Urinary bladder (tissue), 4 donors: ENCODE measurements around the gene TMEM170A. TPM values are rescaled to one million over a fixed set of nuclear protein-coding genes. Genes with fewer than 3 reads are reported as not detected.
"Not testable (repeated sequence)": the region's sequence is repeated elsewhere in the genome, so short reads cannot be mapped to it uniquely, and the experiment has no call there.

Experiments
- DNase-seq: peaks from one replicate; pipeline ENCODE4 v3.0.0-alpha.2; 2015; ENCODE audit errors: extremely low spot score
- H3K27ac ChIP-seq: one replicate; pipeline ENCODE4 v1.5.1; 2013; ENCODE audit warnings: low read depth, mild to moderate bottlenecking, moderate library complexity
- H3K36me3 ChIP-seq: one replicate; pipeline ENCODE4 v1.6.1; 2013; ENCODE audit warnings: mild to moderate bottlenecking, moderate library complexity; ENCODE audit not compliant: insufficient read depth
- H3K4me1 ChIP-seq: one replicate; pipeline ENCODE4 v1.6.1; 2013; ENCODE audit warnings: mild to moderate bottlenecking, moderate library complexity; ENCODE audit not compliant: insufficient read depth
- H3K4me3 ChIP-seq: one replicate; pipeline ENCODE4 v1.5.1; 2013; ENCODE audit warnings: low read depth, low read length
- whole genome bisulfite sequencing: extraction: QIAGEN DNeasy Blood & Tissue Kit; methylation state at CpG from one replicate; pipeline ENCODE4 v1.1.7; 2013; 5-methylcytosine and 5-hydroxymethylcytosine counted together
- polyA plus RNA-seq: library from polyadenylated mRNA; stranded (reverse); fragments of 200-250 nt; gene quantifications from one replicate; pipeline ENCODE4 v1.2.3, GENCODE V29; 2013
- total RNA-seq: library from RNA; depleted of rRNA; stranded (reverse); fragments of >200 nt; gene quantifications from one replicate; pipeline ENCODE4 v1.2.3, GENCODE V29; 2014
- donor health status: healthy with polysubstance abuse.
- donor health status: healthy.

Gene TMEM170A, protein sequence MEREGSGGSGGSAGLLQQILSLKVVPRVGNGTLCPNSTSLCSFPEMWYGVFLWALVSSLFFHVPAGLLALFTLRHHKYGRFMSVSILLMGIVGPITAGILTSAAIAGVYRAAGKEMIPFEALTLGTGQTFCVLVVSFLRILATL
- total RNA-seq = 46.7 TPM
- polyA plus RNA-seq = 7.2 TPM

GRCh38 chr16:75464122-75464918 lies at the start of gene TMEM170A:
TSS of gene TMEM170A (minus strand) at chr16:75464689. CDS start at chr16:75464600, 89 bp downstream.
- H3K36me3 ChIP-seq = no peaks in the 10 kb centered on the region
- WGBS = under 1% methylated on average over 89 of the region's 89 CpGs
- H3K4me3 ChIP-seq = peak within 1 kb of the TSS; percentile 66
- no peaks in the 10 kb centered on the region for H3K4me1 ChIP-seq
- H3K27ac ChIP-seq = peak within 1 kb of the TSS; percentile 99
- peak; percentile 97 for DNase-seq

DNA sequence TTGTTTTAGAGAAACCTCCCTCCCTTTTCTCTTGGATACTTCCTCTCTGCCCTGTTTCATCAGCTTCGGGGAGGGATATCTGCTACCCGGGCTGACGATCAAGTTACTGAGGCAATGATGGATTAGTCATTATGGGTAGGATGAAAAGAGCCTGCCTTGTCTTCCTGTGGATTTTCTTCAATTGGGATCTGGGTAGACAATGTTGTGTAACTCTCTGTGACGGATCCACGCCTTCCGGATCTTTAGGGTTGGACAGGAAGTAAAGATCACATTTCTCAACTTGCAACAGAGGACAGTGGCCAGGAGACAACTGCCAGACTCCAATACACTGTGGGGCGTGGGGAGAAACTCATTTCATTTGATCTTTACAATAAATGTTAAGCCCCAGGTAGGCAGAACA lies 42.1 kb upstream of the TMEM170A start:
- no peak overlapping the region for H3K4me3 ChIP-seq
- WGBS = 36% methylated on average over 7 of the region's 7 CpGs

GRCh38 chr16:75506107-75506506 lies 41.6 kb upstream of the TMEM170A start:
- H3K36me3 ChIP-seq = no peaks in the 10 kb centered on the region
- 75% methylated on average over 3 of the region's 3 CpGs for WGBS
- no peak overlapping the region for H3K27ac ChIP-seq
- H3K4me1 ChIP-seq = no peaks in the 10 kb centered on the region
- no peak overlapping the region for H3K4me3 ChIP-seq
- no peak for DNase-seq

More for the DNA sequence above, 42.1 kb upstream of the TMEM170A start:
- DNase-seq = no peak
- H3K27ac ChIP-seq = no peak overlapping the region
- no peaks in the 10 kb centered on the region for H3K4me1 ChIP-seq
- no peaks in the 10 kb centered on the region for H3K36me3 ChIP-seq

DNA sequence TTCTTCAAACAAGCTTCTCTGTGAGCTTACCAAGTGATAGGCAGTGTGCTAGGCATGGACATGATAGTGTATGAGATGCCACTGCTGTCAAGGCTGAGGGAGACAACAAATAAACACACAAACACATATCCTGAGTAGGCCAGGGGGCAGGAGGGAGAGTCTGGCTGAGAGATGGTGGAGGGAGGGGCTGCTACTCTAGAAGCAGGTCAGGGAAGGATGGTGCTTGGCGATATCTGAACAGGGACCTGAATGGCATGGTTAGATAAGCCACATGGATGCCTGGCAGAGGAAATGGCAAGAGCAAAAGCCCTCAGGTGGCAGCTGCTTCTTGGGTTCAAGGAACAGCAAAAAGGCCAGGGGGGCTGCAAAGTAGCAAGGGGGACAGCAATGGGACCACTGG lies 39.3 kb upstream of the TMEM170A start:
- H3K36me3 ChIP-seq = no peaks in the 10 kb centered on the region
- DNase-seq = no peak
- H3K27ac ChIP-seq = no peak overlapping the region
- 94% methylated on average over 1 of the region's 1 CpG for WGBS
- no peaks in the 10 kb centered on the region for H3K4me1 ChIP-seq
- H3K4me3 ChIP-seq = no peak overlapping the region

GRCh38 chr16:75502916-75503605 lies 38.6 kb upstream of the TMEM170A start:
- no peak overlapping the region for H3K27ac ChIP-seq
- 83% methylated on average over 4 of the region's 4 CpGs for WGBS
- no peak for DNase-seq

GRCh38 chr16:75501820-75502219 lies 37.3 kb upstream of the TMEM170A start:
- H3K27ac ChIP-seq, H3K4me1 ChIP-seq, H3K4me3 ChIP-seq, DNase-seq, H3K36me3 ChIP-seq: not testable (repeated sequence)
- 26% methylated on average over 6 of the region's 6 CpGs for WGBS

More at GRCh38 chr16:75502916-75503605, 38.6 kb upstream of the TMEM170A start:
- H3K4me3 ChIP-seq = no peak overlapping the region
- H3K4me1 ChIP-seq = no peaks in the 10 kb centered on the region
- H3K36me3 ChIP-seq = no peaks in the 10 kb centered on the region

GRCh38 chr16:75501359-75501758 lies 36.9 kb upstream of the TMEM170A start:
- Histone ChIP-seq H3K27ac (no peak overlapping the region), H3K36me3 (no peaks in the 10 kb centered on the region), H3K4me1 (no peaks in the 10 kb centered on the region), H3K4me3 (no peak overlapping the region)
- DNase-seq = no peak
- 82% methylated on average over 5 of the region's 5 CpGs for WGBS

GRCh38 chr16:75498605-75499322 lies 34.3 kb upstream of the TMEM170A start:
- not testable (repeated sequence) for DNase-seq, H3K27ac ChIP-seq, H3K4me3 ChIP-seq, H3K36me3 ChIP-seq, H3K4me1 ChIP-seq
- WGBS = 38% methylated on average over 10 of the region's 13 CpGs

GRCh38 chr16:75497558-75497957 lies 33.1 kb upstream of the TMEM170A start:
- no peak overlapping the region for H3K4me3 ChIP-seq
- no peak overlapping the region for H3K27ac ChIP-seq
- no peak for DNase-seq
- 59% methylated on average over 4 of the region's 4 CpGs for WGBS
- no peaks in the 10 kb centered on the region for H3K4me1 ChIP-seq
- no peaks in the 10 kb centered on the region for H3K36me3 ChIP-seq

DNA sequence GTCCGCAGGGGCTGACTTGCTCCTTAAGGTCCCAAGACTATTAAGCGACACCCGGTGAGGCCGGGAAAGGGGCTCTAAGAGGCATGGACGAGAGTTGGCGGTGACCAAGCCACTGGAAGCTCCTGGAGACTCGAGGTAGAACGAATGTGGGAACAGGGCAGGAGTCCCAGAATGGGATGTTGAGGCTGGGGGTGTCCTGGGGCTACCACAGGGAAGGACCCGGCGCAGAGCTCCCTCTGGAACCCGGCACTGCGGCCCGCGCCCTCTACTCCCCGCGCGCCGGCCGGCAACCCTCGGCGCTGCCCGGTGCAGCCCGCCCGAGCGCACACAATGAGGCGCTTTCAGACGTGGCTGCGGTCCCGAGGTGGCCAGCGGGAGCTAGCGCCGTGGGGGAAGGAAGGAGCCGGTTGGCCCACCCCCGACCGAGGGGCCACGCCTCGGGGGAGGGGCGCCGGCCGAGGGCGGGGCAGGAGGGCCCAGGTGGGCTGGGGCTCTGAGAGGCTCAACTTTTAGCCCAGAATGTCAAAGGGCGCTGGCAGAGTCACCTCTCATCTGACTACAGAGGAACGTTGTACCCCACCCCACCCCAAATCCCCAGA lies 30.7 kb upstream of the TMEM170A start, which contains the start of gene CHST6:
Gene CHST6, minus strand, starts transcription at position 366 of the 599 bp plus-strand sequence. CDS start 15,613 bp downstream, outside the sequence.
- DNase-seq = no peak
- no peaks in the 10 kb centered on the region for H3K36me3 ChIP-seq
- 3% methylated on average over 43 of the region's 43 CpGs for WGBS
- H3K4me3 ChIP-seq = peak within 1 kb of the TSS; percentile 2
- no peak within 1 kb of the TSS for H3K27ac ChIP-seq
- H3K4me1 ChIP-seq = no peaks in the 10 kb centered on the region

GRCh38 chr16:75494661-75495075 lies 30.2 kb upstream of the TMEM170A start:
- DNase-seq = no peak
- no peak overlapping the region for H3K27ac ChIP-seq
- WGBS = 5% methylated on average over 26 of the region's 26 CpGs

GRCh38 chr16:75494184-75494583 lies 29.7 kb upstream of the TMEM170A start:
- Histone ChIP-seq H3K4me3 (no peak overlapping the region), H3K36me3 (no peaks in the 10 kb centered on the region), H3K4me1 (no peaks in the 10 kb centered on the region), H3K27ac (no peak overlapping the region)
- WGBS = 55% methylated on average over 5 of the region's 5 CpGs
- DNase-seq = no peak

More at GRCh38 chr16:75494661-75495075, 30.2 kb upstream of the TMEM170A start:
- no peaks in the 10 kb centered on the region for H3K4me1 ChIP-seq
- H3K4me3 ChIP-seq = no peak overlapping the region
- H3K36me3 ChIP-seq = no peaks in the 10 kb centered on the region

DNA sequence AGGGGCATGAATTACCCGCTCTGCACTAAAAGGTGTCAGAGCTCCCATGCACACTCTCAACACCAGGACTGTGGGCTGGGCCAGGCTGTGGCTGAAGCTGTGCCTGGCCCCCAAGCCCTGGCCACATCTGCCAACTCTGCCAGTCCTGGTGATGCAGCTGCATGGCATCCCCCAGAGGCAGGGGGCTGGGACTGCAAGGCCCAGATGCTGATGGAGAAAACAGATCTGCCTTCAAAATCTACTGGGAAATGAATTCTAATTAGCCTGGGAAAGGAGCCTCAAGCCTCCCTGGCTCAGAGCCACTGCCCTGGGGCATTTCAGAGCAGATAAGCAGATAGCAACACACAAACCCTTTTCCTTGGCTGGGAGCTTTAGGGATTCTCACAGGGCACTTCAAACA lies 27.4 kb upstream of the TMEM170A start:
- H3K27ac ChIP-seq = no peak overlapping the region
- no peaks in the 10 kb centered on the region for H3K36me3 ChIP-seq
- H3K4me3 ChIP-seq = no peak overlapping the region
- no peaks in the 10 kb centered on the region for H3K4me1 ChIP-seq
- 92% methylated on average over 1 of the region's 1 CpG for WGBS
- no peak for DNase-seq
